ENCODE data around the gene TTLL10.

Gene TTLL10, protein sequence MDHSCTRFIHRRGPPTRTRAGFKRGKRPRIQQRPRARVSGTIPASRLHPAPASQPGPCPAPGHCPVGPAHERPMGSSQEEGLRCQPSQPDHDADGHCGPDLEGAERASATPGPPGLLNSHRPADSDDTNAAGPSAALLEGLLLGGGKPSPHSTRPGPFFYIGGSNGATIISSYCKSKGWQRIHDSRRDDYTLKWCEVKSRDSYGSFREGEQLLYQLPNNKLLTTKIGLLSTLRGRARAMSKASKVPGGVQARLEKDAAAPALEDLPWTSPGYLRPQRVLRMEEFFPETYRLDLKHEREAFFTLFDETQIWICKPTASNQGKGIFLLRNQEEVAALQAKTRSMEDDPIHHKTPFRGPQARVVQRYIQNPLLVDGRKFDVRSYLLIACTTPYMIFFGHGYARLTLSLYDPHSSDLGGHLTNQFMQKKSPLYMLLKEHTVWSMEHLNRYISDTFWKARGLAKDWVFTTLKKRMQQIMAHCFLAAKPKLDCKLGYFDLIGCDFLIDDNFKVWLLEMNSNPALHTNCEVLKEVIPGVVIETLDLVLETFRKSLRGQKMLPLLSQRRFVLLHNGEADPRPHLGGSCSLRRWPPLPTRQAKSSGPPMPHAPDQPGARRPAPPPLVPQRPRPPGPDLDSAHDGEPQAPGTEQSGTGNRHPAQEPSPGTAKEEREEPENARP

DNA sequence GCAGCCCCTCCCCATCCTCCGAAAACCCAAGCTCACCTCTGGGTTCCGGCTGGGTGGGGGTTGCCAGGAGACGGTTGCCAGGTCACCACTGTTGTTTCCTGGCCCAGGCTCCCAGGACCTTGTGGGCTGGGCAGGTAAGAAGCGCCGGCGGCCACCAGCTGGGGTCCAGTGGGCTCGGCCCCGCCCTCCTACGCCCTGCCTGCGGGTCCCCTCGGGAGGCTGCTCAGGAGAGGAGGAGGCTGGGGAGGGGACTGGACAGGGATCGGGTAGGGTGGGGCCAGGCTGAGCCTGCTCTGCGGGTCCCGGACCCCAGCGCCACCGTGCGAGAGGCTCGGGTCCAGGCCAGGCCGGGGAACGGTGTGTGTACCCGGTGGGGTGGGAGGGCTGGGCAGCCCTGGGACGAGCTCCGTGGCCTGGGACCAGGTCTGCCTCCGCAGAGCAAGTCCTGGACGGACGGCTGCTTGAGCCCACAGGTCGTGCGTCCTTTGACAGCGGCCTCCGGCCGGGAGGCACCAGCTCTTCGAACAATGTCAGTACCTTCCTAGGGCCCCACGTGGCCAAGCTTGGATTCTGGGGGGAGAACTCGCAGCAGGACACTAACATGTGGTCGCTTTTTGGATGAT, at the start of gene TTLL10:
Gene TTLL10, plus strand, starts transcription at position 88 of the 623 bp plus-strand sequence. CDS start 5,336 bp downstream, outside the sequence.
- TF ChIP-seq, protein P1, sequence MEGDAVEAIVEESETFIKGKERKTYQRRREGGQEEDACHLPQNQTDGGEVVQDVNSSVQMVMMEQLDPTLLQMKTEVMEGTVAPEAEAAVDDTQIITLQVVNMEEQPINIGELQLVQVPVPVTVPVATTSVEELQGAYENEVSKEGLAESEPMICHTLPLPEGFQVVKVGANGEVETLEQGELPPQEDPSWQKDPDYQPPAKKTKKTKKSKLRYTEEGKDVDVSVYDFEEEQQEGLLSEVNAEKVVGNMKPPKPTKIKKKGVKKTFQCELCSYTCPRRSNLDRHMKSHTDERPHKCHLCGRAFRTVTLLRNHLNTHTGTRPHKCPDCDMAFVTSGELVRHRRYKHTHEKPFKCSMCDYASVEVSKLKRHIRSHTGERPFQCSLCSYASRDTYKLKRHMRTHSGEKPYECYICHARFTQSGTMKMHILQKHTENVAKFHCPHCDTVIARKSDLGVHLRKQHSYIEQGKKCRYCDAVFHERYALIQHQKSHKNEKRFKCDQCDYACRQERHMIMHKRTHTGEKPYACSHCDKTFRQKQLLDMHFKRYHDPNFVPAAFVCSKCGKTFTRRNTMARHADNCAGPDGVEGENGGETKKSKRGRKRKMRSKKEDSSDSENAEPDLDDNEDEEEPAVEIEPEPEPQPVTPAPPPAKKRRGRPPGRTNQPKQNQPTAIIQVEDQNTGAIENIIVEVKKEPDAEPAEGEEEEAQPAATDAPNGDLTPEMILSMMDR (IDR thresholded peaks at IDR 0.05; ENCODE audit: control insufficient read depth, insufficient read depth, low read depth, low read length, missing control alignments): no peak
- no peak for DNase-seq (ENCODE audit: low read depth)
- no peak within 1 kb of the TSS for H3K4me3 ChIP-seq (ENCODE audit: control insufficient read depth, low read depth, low read length)

- TF ChIP-seq, protein P1 (IDR thresholded peaks at IDR 0.05; ENCODE audit: control insufficient read depth, insufficient read depth, low read depth, low read length, missing control alignments): no peak
- H3K4me3 ChIP-seq (ENCODE audit: control insufficient read depth, low read depth, low read length): no peak overlapping the region
- no peak for DNase-seq (ENCODE audit: low read depth)
Observed at GRCh38 chr1:1124508-1124785, 49.2 kb upstream of the TTLL10 start.

- TF ChIP-seq, protein P1 (IDR thresholded peaks at IDR 0.05; ENCODE audit: control insufficient read depth, insufficient read depth, low read depth, low read length, missing control alignments): no peak
- DNase-seq (ENCODE audit: low read depth): no peak
- no peak overlapping the region for H3K4me3 ChIP-seq (ENCODE audit: control insufficient read depth, low read depth, low read length)
Observed at GRCh38 chr1:1124786-1125642, 48.7 kb upstream of the TTLL10 start.

- TF ChIP-seq, protein P1 (IDR thresholded peaks at IDR 0.05; ENCODE audit: control insufficient read depth, insufficient read depth, low read depth, low read length, missing control alignments): no peak
- H3K4me3 ChIP-seq (ENCODE audit: control insufficient read depth, low read depth, low read length): no peak overlapping the region
- no peak for DNase-seq (ENCODE audit: low read depth)
Observed at GRCh38 chr1:1125945-1126344, 47.7 kb upstream of the TTLL10 start.

- no peak for DNase-seq (ENCODE audit: low read depth)
- no peak overlapping the region for H3K4me3 ChIP-seq (ENCODE audit: control insufficient read depth, low read depth, low read length)
- TF ChIP-seq, protein P1 (IDR thresholded peaks at IDR 0.05; ENCODE audit: control insufficient read depth, insufficient read depth, low read depth, low read length, missing control alignments): no peak
Observed at GRCh38 chr1:1127551-1128451, 45.9 kb upstream of the TTLL10 start.

All from AG09309 (cell line).